ENCODE results near the gene FN3KRP.
A peak's percentile ranks its signal among the peaks of the same experiment; 100 is the strongest.

Gene FN3KRP

GRCh38 chr17:82748756-82749155, 32.2 kb downstream of the FN3KRP start:
- DNase-seq (ENCODE audit: low read depth), result no peak
- TF ChIP-seq, protein P1, sequence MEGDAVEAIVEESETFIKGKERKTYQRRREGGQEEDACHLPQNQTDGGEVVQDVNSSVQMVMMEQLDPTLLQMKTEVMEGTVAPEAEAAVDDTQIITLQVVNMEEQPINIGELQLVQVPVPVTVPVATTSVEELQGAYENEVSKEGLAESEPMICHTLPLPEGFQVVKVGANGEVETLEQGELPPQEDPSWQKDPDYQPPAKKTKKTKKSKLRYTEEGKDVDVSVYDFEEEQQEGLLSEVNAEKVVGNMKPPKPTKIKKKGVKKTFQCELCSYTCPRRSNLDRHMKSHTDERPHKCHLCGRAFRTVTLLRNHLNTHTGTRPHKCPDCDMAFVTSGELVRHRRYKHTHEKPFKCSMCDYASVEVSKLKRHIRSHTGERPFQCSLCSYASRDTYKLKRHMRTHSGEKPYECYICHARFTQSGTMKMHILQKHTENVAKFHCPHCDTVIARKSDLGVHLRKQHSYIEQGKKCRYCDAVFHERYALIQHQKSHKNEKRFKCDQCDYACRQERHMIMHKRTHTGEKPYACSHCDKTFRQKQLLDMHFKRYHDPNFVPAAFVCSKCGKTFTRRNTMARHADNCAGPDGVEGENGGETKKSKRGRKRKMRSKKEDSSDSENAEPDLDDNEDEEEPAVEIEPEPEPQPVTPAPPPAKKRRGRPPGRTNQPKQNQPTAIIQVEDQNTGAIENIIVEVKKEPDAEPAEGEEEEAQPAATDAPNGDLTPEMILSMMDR (conservative IDR thresholded peaks at IDR 0.05; ENCODE audit: control insufficient read depth, insufficient read depth, low read depth, low read length), result no peak
- H3K4me3 ChIP-seq (ENCODE audit: control insufficient read depth, low read depth, low read length), result no peak overlapping the region

GRCh38 chr17:82750241-82750908, 33.9 kb downstream of the FN3KRP start:
- H3K4me3 ChIP-seq (ENCODE audit: control insufficient read depth, low read depth, low read length), result no peak overlapping the region
- TF ChIP-seq, protein P1 (conservative IDR thresholded peaks at IDR 0.05; ENCODE audit: control insufficient read depth, insufficient read depth, low read depth, low read length), result no peak
- no peak for DNase-seq (ENCODE audit: low read depth)

DNA sequence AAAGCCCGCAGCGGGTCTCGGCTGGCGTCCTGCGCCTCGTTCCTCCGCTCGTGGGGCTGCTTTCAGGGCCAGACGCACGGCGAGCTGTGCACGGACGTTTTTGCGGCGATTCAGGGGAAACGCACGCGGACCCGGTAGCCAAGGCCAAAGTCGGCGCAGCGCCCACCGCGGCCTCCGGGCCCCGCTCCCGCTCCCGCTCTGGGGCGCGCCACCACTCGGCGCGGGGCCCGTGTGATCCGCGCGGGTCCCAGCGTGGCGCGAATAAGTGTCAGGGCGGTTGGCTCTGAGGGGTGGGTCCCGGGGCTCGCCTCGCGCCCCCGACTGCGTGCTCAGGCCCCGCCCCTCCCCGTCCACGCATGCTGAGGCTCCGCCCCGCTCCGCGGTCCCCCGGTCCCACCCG, 34.7 kb downstream of the FN3KRP start:
- H3K4me3 ChIP-seq (ENCODE audit: control insufficient read depth, low read depth, low read length), result peak overlapping the region; percentile 46
- TF ChIP-seq, protein P1 (conservative IDR thresholded peaks at IDR 0.05; ENCODE audit: control insufficient read depth, insufficient read depth, low read depth, low read length), result no peak
- DNase-seq (ENCODE audit: low read depth), result no peak

DNA sequence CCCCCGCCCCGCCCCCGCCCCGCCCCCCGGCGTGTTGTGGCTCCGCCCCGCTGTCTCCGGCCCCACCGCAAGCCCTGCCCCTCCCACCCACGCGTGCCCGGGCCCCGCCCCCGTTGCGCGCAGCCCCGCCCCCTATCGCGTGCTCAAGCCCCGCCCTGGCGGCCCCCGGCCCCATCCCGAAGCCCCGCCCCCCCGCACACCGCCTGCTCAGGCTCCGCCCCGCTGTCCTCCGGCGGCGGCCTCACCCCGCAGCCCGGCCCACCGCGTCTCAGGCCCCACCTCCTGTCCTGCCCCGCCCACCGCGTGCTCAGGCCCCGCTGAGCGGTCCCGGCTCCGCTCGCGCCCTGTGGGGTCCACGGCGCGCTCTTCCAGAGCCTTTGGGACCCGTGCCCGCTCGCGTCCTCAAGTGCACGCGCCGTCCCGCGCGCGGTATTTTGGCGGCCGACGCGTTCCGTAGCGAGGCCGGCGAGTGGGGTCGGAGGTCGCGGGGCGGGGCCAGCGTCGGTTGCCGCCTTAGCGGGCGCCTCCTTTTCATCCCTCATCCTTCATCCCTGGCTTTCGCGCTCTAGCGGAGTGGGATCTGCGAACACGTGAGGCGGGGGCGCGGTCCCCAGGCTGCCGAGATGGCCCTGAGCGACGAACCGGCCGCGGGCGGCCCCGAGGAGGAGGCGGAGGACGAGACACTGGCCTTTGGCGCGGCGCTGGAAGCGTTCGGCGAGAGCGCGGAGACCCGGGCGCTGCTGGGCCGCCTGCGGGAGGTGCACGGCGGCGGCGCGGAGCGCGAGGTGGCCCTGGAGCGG, 35.3 kb downstream of the FN3KRP start, which contains the start of gene TBCD:
Gene TBCD, plus strand, starts transcription at position 495 of the 800 bp plus-strand sequence. Its CDS starts 129 bp downstream, at position 624.
- peak; percentile 83 for DNase-seq (ENCODE audit: low read depth)
- TF ChIP-seq, protein P1 (conservative IDR thresholded peaks at IDR 0.05; ENCODE audit: control insufficient read depth, insufficient read depth, low read depth, low read length), result no peak

DNA sequence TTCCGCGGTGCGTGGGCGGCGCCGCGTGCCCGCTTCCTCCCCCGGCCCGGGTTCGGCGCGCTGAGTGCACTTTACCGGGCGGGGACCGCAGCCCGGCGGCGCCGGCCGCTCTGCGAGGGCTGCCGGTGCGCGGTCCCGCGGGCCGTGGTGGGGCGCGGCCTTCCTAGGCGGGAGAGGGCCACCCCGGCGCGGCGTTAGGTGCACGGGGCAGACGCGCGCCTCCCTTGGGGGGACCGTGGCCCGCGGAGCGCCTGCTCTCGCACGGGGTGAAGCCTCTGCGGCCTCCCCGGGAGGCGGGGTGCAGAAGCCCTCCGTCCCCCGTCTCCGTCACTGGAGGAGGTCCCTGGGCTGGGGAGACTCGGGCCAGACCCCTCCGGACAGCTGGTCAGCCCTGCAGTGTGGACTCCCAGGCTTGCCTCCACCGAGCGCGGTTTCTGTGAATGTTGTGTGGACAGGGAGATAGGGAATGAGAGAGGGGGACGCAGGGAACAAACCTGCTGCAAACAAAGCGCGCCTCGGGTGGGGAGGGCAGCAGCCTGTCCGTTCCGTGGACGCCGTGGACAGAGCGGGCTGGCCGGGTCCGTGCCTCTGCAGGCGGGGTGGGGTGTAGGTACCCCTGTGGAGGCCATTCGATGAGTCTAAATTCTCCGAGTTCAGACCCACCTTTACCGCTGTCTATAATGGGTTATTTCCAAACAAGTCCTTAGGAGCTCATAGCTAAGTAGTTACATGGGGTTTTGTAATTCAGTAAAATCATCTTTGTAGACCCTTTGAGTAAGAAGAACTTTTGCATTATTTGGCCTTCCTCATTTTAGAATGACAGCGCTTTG, 36.1 kb downstream of the FN3KRP start:
- TF ChIP-seq, protein P1 (conservative IDR thresholded peaks at IDR 0.05; ENCODE audit: control insufficient read depth, insufficient read depth, low read depth, low read length), result no peak
- peak overlapping the region; percentile 79 for H3K4me3 ChIP-seq (ENCODE audit: control insufficient read depth, low read depth, low read length)
- peak; percentile 26 for DNase-seq (ENCODE audit: low read depth)

More for the DNA sequence above, 35.3 kb downstream of the FN3KRP start, which contains the start of gene TBCD:
- peak within 1 kb of the TSS; percentile 79 for H3K4me3 ChIP-seq (ENCODE audit: control insufficient read depth, low read depth, low read length)

DNA sequence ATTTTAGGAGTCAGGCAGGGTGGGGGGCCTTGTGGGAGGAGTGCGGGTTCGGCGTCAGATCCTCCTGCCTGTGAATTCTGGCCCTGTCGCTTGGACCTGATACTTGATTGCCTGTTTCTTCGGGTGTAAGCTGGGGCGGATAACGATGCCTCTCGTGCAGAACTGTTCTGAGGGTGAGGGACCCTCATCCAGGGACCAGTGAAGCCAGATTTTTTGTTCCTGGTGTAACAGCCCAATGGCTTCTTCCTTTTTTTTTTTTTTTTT, 36.6 kb downstream of the FN3KRP start:
- peak overlapping the region; percentile 79 for H3K4me3 ChIP-seq (ENCODE audit: control insufficient read depth, low read depth, low read length)
- DNase-seq (ENCODE audit: low read depth), result no peak
- TF ChIP-seq, protein P1 (conservative IDR thresholded peaks at IDR 0.05; ENCODE audit: control insufficient read depth, insufficient read depth, low read depth, low read length), result no peak

All from fibroblast of mammary gland (primary cell).